Natural killer cell (primary cell): ENCODE data around the gene ELP4. TPM values are rescaled to one million over a fixed set of nuclear protein-coding genes. Genes with fewer than 3 reads are reported as not detected.

Experiments
- ATAC-seq, 3 donors: fragments of 150-1000 bp in 2 of 3; fragments of 200-7000 bp in 1 of 3; cut with Tn5 transposase; 1 replicate in 1 of 3; 2 replicates in 2 of 3; pipeline ENCODE4 v1.10.0; 2021; ENCODE audit warnings: mild to moderate bottlenecking in 2 of 3, moderate library complexity in 2 of 3
- DNase-seq, 2 donors: peaks; one replicate each; pipeline versions ENCODE4 v3.0.0 to v3.0.0-alpha.2; 2013 to 2021; ENCODE audit warnings: mixed read lengths in 1 of 2
- H3K27ac ChIP-seq: one replicate; pipeline ENCODE4 v1.5.1; 2013; ENCODE audit warnings: mild to moderate bottlenecking, low read length
- H3K27me3 ChIP-seq: one replicate; pipeline ENCODE4 v1.6.1; 2013; ENCODE audit warnings: low read length; ENCODE audit not compliant: control insufficient read depth, insufficient read depth
- H3K36me3 ChIP-seq: one replicate; pipeline ENCODE4 v1.6.1; 2013; ENCODE audit warnings: low read length; ENCODE audit not compliant: control insufficient read depth, insufficient read depth
- H3K4me1 ChIP-seq: one replicate; pipeline ENCODE4 v1.6.1; 2013; ENCODE audit warnings: low read length; ENCODE audit not compliant: control insufficient read depth, insufficient read depth
- H3K4me3 ChIP-seq: one replicate; pipeline ENCODE4 v1.5.1; 2013; ENCODE audit warnings: low read length
- H3K9me3 ChIP-seq: one replicate; pipeline ENCODE4 v1.6.1; 2013; ENCODE audit warnings: low read length; ENCODE audit not compliant: control insufficient read depth, insufficient read depth
- H3K27ac Mint-ChIP-seq, 2 donors: one replicate each; pipeline ENCODE4 v1.8.0; 2022; ENCODE audit warnings: mild to moderate bottlenecking in 2 of 2, mixed read lengths in 2 of 2, moderate library complexity in 1 of 2
- H3K27me3 Mint-ChIP-seq, 2 donors: one replicate each; pipeline ENCODE4 v1.8.0; 2022; ENCODE audit warnings: low read depth in 2 of 2, mixed read lengths in 2 of 2
- H3K36me3 Mint-ChIP-seq: one replicate; pipeline ENCODE4 v1.8.0; 2022; ENCODE audit warnings: mixed read lengths
- H3K4me1 Mint-ChIP-seq, 2 donors: one replicate each; pipeline ENCODE4 v1.8.0; 2022; ENCODE audit warnings: mixed read lengths in 2 of 2
- H3K4me3 Mint-ChIP-seq: one replicate; pipeline ENCODE4 v1.8.0; 2022; ENCODE audit warnings: mild to moderate bottlenecking, moderate library complexity, mixed read lengths
- H3K9me3 Mint-ChIP-seq, 2 donors: one replicate each; pipeline ENCODE4 v1.8.0; 2022; ENCODE audit warnings: mixed read lengths in 2 of 2
- WGBS: methylation state at CpG from one replicate; pipeline ENCODE4 v1.1.7; 2013; ENCODE audit warnings: missing lambda C conversion rate; ENCODE audit not compliant: insufficient coverage; 5-methylcytosine and 5-hydroxymethylcytosine counted together
- intact Hi-C: fragments of 100-400 bp; cut with micrococcal nuclease; formaldehyde crosslinking; loops from one replicate; pipeline ENCODE4 v1.14.2; 2022
- total RNA-seq, 4 donors: library from RNA; stranded (reverse); fragments of 120-200 nt in 1 of 4; gene quantifications; one replicate each; pipeline versions ENCODE4 v1.2.3 to v1.2.4, GENCODE V29; 2013 to 2022
- TF ChIP-seq, protein P1 (sequence below): fragments of 200-600 bp; IDR thresholded peaks from one replicate; pipeline ENCODE4 v1.8.0; 2022; ENCODE audit warnings: antibody characterized with exemption

ELP4 gene
- total RNA-seq, 3 donors from 2014 or later (not counting 1 experiment from before 2014, with no cell fraction given) = 22.8 to 29.6 (median 23.4) TPM

DNA sequence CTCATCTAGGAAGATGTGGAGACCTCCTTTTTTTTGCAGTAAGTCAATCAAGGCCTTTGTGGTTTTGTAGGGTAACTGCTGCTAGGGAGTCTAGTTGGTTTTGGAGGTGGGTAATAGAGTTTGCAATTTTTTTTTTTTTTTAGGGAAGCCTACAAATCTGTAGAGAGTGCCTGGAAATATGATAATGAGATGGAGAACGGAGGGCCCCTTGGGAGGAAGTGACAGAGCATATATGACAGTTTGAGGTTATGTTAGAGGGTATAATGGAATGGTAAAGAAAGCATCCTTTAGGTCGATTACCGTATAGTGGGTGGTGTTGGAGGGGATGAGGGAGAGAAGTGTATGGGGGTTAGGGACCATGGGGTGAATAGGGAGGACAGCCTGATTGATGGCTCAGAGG is 98.3 kb downstream of the ELP4 start:
- Histone ChIP-seq H3K9me3 (no peaks in the 10 kb centered on the region), H3K27ac (no peak overlapping the region), H3K4me3 (no peak overlapping the region), H3K36me3 (peaks cover 3% of the 10 kb centered on the region), H3K27me3 (no peaks in the 10 kb centered on the region), H3K4me1 (no peaks in the 10 kb centered on the region)
- Mint-ChIP-seq H3K27ac (no peak overlapping the region), H3K4me1 (peaks cover 4 to 8% of the 10 kb centered on the region in 2 donors), H3K27me3 (no peaks in the 10 kb centered on the region), H3K36me3 (no peaks in the 10 kb centered on the region), H3K9me3 (no peaks in the 10 kb centered on the region), H3K4me3 (no peak overlapping the region)
- WGBS = 75% methylated on average over 3 of the region's 3 CpGs
- no peak for DNase-seq
- ATAC-seq = no peak
- TF ChIP-seq, protein P1, sequence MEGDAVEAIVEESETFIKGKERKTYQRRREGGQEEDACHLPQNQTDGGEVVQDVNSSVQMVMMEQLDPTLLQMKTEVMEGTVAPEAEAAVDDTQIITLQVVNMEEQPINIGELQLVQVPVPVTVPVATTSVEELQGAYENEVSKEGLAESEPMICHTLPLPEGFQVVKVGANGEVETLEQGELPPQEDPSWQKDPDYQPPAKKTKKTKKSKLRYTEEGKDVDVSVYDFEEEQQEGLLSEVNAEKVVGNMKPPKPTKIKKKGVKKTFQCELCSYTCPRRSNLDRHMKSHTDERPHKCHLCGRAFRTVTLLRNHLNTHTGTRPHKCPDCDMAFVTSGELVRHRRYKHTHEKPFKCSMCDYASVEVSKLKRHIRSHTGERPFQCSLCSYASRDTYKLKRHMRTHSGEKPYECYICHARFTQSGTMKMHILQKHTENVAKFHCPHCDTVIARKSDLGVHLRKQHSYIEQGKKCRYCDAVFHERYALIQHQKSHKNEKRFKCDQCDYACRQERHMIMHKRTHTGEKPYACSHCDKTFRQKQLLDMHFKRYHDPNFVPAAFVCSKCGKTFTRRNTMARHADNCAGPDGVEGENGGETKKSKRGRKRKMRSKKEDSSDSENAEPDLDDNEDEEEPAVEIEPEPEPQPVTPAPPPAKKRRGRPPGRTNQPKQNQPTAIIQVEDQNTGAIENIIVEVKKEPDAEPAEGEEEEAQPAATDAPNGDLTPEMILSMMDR = no peak
- intact Hi-C loops = no loop called here

DNA sequence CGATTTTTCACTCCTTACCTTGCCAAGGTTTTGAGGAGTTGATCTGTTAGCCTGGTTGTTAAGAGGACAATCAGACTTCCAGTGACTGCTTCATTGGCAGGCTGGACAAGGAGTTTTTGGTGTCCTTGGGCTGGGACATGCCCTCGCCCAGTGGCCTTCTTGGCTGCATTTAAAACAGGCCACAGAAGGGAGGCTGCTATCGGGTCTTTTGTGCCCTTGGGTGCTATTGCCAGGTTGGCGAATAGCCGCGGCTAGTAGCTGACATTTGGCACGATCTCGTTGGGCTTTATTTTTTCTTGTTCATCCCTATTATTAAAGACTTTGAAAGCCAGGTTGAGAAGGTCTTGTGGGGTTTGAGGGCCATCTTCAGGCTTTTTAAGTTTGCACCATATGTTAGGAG is 99.4 kb downstream of the ELP4 start:
- Mint-ChIP-seq H3K36me3 (no peaks in the 10 kb centered on the region), H3K27me3 (no peaks in the 10 kb centered on the region), H3K4me1 (peaks cover 4 to 8% of the 10 kb centered on the region in 2 donors), H3K27ac (no peak overlapping the region), H3K9me3 (no peaks in the 10 kb centered on the region), H3K4me3 (no peak overlapping the region)
- Histone ChIP-seq H3K4me1 (no peaks in the 10 kb centered on the region), H3K27me3 (no peaks in the 10 kb centered on the region), H3K4me3 (no peak overlapping the region), H3K9me3 (no peaks in the 10 kb centered on the region), H3K27ac (no peak overlapping the region), H3K36me3 (peaks cover 3% of the 10 kb centered on the region)
- TF ChIP-seq, protein P1 = no peak
- intact Hi-C loops = no loop called here
- ATAC-seq = no peak
- no peak for DNase-seq
- WGBS = over 99% methylated on average over 8 of the region's 8 CpGs

DNA sequence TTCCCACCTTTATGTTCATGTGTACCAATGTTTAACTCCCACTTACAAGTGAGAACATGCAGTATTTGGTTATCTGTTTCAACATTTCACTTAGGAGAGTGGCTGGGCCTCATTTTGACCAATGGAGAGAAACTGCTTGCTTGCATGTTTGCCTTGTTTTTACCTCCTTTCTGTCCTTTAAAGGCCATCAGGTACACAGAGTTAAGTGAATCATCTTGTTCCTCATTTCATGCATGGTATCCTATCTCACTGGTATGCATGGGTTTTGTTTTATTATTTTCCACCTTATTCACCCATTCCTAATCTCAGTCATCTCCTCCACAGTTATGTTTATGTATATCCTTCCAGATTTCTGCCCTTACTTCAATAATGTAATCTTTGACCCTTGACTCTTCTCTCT is 101.0 kb downstream of the ELP4 start:
- no peaks in the 10 kb centered on the region for H3K27me3 ChIP-seq
- H3K4me1 ChIP-seq = no peaks in the 10 kb centered on the region
- H3K36me3 Mint-ChIP-seq = no peaks in the 10 kb centered on the region
- no peaks in the 10 kb centered on the region for H3K27me3 Mint-ChIP-seq
- no peak overlapping the region for H3K4me3 Mint-ChIP-seq
- no peak overlapping the region for H3K27ac ChIP-seq
- ATAC-seq (no peak), DNase-seq (no peak)
- TF ChIP-seq, protein P1 = no peak
- H3K27ac Mint-ChIP-seq = no peak overlapping the region
- peaks cover 3% of the 10 kb centered on the region for H3K36me3 ChIP-seq
- H3K9me3 Mint-ChIP-seq = no peaks in the 10 kb centered on the region
- peaks cover 4 to 8% of the 10 kb centered on the region in 2 donors for H3K4me1 Mint-ChIP-seq
- H3K9me3 ChIP-seq = no peaks in the 10 kb centered on the region
- H3K4me3 ChIP-seq = no peak overlapping the region
- intact Hi-C loops = no loop called here

DNA sequence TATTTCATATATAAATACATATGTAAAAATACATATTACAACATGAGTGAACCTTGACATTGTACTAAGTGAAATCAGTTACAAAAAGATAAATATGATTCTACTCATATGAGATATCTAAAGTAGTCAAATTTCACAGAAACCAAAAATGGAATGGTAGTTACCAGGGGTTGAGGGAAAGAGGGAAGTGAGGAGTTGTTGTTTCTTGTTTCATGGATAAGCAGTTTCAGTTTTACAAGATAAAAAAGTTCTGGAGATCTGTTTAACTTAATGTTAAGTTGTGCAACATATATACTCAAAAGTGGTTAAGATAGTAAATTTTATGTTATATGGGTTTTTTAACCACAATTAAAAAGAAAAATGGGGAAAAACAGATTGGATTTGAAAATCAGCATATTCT is 107.7 kb downstream of the ELP4 start:
- no peaks in the 10 kb centered on the region for H3K27me3 Mint-ChIP-seq
- intact Hi-C loops = no loop called here
- DNase-seq (no peak), ATAC-seq (no peak)
- Histone ChIP-seq H3K4me1 (no peaks in the 10 kb centered on the region), H3K9me3 (no peaks in the 10 kb centered on the region), H3K27me3 (no peaks in the 10 kb centered on the region), H3K36me3 (no peaks in the 10 kb centered on the region), H3K4me3 (no peak overlapping the region), H3K27ac (no peak overlapping the region)
- H3K4me1 Mint-ChIP-seq = peaks cover 0 to 7% of the 10 kb centered on the region in 2 donors
- no peak overlapping the region for H3K4me3 Mint-ChIP-seq
- no peaks in the 10 kb centered on the region for H3K36me3 Mint-ChIP-seq
- no peaks in the 10 kb centered on the region for H3K9me3 Mint-ChIP-seq
- no peak overlapping the region for H3K27ac Mint-ChIP-seq
- TF ChIP-seq, protein P1 = no peak
